ENCODE results near the gene SPON1.
A peak's percentile ranks its signal among the peaks of the same experiment; 100 is the strongest.
"Not testable (repeated sequence)": the region's sequence is repeated elsewhere in the genome, so short reads cannot be mapped to it uniquely, and the experiment has no call there.

SPON1 gene

GRCh38 chr11:13962562-13963168 lies at the start of gene SPON1:
Gene SPON1 (plus strand): TSS chr11:13962723. CDS start chr11:13962905, 182 bp downstream.
- no peak for DNase-seq (ENCODE audit: low read depth)

- no peak for DNase-seq (ENCODE audit: low read depth)
Measured at GRCh38 chr11:13917264-13917663, 45.3 kb upstream of the SPON1 start.

DNA sequence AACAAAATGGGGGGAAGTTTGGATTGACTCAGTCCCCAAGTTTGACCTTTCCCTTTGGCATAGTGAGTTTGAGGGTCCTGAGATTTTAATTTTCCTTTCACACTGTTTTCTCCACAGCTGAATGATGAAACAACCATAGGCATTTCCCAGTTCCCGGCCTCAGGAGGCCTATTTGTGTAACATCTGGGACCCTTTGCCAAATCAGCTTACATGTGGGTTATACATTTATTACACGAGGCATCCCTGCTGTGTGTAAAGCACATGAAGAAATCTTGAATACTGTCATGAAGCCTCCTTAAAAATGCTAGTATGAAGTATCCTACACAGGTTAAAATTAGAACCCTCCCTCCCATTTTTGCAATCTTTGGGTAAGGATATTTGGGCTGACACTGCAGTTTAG lies 44.6 kb upstream of the SPON1 start:
- DNase-seq (ENCODE audit: low read depth) = no peak

DNA sequence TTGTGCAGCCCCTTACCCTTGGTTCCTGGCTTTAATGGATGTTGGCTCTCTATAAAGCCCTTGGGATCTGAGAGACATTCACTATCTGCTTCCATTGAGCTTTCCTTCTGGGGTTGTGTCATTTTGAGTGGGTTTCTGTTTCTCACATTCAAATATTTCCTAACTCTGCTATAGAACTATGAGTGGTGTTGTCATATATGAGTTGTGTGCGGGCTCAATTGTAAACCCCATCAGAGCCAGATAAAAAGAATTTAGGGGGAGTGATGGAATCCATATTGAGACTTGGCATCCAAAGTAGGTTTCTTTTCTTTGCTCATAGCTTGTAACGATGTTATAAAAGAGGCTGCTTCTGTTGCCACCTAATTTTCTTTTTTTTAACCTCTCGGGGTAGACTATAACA lies 41.8 kb upstream of the SPON1 start:
- no peak for DNase-seq (ENCODE audit: low read depth)

DNA sequence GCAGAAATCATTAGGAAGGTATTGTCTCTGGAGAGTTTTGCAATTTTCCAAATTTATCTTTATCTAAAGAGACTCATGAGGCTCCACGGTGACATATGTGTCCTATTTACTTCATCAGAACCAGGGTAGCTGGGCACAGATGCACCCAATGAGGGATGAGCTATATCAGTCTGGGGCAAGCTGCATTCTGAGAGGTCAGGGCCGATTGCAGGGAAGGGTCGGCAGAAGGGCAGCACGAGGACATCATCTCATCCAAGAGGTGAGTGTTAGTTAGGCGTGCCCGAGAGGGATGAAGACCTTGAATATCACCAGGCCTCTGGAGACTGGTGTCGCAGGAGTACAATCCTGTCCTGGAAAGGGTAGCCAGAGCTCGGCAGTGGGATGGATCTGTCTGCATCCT lies 41.0 kb upstream of the SPON1 start:
- DNase-seq (ENCODE audit: low read depth) = no peak

DNA sequence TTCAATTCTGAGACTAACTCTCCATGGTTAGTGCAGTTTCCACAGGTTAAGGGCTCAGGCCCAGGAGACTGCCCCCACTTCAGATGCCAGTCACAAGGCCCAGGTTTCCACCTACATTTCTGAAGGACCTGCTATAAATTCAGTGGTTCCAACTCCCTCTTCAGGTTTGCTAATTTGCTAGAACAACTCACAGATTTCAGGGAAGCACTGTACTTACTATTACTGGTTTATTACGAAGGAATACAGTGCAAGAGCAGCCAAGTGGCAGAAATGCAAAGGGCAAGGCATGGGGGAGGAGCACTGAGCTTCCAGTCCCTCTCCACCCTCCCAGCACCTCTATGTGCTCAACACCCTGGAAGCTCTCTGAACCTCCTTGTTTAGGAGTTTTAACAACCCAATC lies 39.3 kb upstream of the SPON1 start:
- DNase-seq (ENCODE audit: low read depth) = no peak

DNA sequence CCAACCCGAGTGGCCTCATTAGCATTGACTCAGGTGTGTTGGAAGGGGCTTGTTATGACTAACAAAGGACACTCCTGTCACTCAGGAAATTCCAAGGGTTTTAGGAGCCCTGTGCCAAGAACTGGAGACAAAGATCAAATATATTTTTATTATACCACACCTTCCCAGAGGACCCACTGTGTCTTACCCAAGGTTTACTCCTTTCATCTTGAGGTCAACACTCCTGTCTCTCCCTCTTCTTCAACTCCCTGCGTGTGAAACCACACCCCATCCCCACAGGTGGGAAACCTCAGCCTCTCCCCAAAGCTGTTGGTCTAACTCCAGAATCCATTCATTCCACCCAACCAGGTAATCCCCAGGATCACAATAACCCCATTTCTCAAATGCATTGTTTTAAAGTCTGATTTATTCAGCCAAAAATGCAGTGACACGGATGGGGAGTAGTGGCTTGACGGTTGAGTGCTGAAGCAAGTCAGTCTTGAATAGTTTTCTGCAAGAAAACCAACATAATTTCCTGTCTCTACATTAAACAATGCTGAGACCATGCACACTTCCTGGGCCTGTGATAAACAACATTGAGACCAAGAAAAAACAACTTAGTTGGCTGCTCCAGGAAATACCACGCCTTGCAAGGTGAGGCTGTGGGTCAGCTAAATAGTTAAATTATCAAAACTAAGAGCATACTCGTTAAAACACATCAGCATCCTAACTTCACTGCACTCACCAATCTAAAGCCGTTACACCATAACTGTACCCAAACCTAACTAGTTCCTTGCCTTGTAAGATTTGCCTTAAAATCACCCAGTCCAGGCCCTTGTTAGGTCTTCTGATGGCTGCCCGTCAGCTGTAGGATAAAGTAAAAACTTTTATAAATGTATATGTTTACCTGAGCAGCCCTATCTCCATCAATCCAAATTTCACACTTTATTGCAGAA lies 38.5 kb upstream of the SPON1 start:
- no peak for DNase-seq (ENCODE audit: low read depth)

DNA sequence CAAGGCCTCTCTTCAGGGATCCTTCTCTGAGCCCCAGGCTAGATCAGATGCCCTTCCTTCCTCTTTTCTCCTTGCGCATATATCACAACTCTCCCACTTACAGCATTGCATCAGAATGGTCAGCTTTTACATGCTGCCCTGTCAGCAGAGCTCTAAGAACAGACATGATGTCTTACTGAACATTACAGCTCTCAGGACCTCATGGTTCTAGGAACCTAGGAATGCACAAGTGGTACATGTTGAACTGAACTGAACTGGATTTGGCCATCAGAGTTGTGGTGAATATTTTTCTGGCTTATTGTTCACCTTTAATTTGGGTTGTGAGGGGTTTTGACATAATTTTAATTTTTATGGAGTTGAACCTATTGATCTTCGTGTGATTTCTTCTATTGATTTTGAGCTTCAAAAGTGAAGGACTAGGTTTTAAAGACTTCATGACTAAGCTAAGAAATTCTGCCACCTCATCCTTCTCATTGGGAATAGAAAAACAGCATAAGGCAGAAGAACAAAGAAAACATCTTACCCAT lies 37.7 kb upstream of the SPON1 start:
- no peak for DNase-seq (ENCODE audit: low read depth)

DNA sequence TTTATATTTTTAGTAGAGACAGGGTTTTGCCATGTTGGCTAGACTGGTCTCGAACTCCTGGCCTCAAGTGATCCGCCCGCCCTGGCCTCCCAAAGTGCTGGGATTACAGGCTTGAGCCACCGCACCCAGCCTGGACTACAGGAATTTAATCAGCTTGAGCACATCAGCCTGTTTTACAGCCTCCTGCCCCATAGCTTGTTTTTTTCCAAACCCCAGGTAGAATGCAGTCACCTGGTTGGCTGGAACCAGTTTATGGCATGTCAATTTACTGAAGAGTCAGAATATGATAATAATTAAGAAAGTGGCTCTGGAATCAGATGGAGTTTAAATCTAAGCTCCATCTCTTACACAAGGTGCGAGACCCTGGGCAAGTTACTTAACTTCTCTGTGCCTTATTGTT lies 36.2 kb upstream of the SPON1 start:
- DNase-seq (ENCODE audit: low read depth) = not testable (repeated sequence)

DNA sequence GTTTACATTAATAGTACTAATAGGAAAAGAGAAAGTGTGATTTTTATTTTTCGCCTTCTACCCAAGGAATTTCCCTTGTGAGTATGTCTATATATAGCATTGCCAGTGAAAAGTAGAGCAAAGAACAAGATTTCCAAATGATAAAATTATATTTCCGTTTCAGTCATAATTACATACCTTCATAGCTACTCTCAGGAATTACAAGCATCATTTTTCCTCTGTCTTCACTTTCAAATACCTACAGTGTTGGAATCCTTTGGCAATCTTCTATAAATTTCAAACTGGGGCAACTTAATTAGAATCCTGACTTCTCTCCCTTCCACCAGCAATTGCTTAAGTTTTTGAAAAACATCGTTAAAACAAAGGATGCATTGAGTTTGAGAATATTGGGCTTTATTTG lies 35.5 kb upstream of the SPON1 start:
- DNase-seq (ENCODE audit: low read depth) = no peak

- no peak for DNase-seq (ENCODE audit: low read depth)
Measured at GRCh38 chr11:13927481-13927880, 35.0 kb upstream of the SPON1 start.

DNA sequence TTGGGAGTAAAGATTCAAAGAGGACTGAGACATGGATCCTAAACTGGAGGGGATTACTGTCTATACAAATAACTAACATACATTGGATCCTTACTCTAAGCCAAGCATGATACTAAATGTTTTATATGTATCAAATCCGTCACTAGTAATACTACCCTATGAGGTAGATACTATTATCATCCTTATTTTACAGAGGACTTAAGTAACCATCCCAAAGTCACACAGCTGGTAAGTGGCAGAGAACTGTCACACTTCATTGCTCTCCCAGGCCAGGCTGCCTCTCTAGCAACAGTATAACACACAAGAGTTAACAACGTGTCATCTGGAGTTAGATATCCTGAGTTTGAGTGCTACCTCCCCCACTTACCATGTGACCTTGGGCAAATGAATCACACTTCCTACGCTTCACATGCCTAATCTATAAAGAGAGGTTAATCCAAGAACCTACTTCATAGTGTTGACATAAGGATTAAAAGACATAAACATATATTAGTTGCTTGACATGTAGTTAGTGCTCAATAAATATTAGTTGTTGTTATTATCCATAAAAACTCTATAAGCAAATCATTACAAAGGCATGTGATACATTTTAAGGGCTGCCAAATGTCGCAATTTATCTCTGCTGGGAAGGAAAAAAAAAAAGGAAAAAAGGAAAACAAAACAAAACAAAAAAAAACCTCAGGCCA lies 33.8 kb upstream of the SPON1 start:
- peak; percentile 35 for DNase-seq (ENCODE audit: low read depth)

DNA sequence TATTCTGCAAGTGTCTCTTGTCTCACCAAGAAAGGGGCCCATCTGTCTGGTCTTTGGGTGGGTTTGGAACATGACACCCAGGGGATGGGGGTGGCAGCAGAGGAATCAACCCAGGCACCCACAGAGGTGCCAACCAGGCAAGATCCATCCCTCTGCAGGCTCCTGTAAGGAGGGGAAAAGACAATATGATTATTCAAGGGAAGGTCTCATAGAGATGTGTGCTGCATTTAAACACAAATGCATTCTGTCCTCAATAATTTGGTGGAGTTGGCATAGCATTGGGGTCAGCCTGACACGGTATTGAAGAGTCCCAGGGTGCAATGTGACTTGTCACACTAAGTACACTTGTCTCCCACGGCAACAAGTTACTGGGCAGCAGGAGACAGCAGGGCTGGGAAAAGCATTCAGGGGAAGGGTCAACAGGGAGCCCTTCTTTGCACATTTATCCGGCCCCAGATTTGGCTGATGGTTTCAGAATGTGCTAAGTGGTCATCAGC lies 33.1 kb upstream of the SPON1 start:
- no peak for DNase-seq (ENCODE audit: low read depth)

- no peak for DNase-seq (ENCODE audit: low read depth)
Measured at GRCh38 chr11:13931356-13931755, 31.2 kb upstream of the SPON1 start.

GRCh38 chr11:13937154-13937553 lies 25.4 kb upstream of the SPON1 start:
- DNase-seq (ENCODE audit: low read depth) = not testable (repeated sequence)

GRCh38 chr11:13938829-13939228 lies 23.7 kb upstream of the SPON1 start:
- not testable (repeated sequence) for DNase-seq (ENCODE audit: low read depth)

DNA sequence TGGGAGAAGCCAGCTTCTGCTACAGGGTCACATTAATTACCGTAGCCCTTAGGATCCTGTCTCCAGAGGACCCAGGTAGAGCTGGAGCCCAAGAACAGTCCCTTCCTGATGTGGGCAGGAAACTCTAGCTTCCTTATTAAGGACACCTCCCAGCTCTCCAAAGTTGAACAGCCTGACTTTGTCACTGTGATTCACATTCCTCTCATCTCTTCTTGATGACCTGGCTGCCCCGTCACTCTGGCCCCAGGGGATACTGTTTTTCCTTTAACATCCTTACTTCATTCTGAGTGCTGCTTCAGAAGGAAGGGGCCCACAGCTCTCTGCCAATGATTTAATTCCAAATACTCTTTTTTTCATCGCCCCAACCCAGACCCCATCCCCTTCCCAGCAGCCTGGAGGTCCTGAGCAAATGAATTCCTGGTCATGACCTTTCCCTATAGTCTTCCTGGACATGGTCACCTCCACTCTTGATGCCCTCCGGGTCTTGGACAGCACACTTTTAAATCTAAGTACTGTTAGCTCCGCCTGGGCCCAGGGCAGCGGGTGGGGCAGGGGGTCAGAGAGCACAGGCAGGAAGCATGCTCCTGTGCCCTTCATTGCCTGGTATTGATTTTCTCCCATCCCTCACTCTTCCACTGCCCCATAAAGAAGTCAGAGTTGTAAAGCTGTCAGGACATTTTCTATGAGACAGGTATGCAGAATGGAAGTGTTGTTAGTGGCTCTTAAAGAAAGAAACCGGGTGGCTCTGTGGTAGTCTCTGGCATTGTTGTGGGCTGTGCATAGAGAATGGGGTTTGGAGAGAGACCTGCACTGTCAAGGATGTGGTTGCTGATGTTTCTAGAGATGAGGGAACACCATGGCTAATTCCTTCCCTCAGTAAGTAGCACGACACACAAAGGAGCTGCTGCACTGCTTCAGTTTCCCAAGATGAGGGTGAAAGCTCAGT lies 22.3 kb upstream of the SPON1 start:
- no peak for DNase-seq (ENCODE audit: low read depth)

DNA sequence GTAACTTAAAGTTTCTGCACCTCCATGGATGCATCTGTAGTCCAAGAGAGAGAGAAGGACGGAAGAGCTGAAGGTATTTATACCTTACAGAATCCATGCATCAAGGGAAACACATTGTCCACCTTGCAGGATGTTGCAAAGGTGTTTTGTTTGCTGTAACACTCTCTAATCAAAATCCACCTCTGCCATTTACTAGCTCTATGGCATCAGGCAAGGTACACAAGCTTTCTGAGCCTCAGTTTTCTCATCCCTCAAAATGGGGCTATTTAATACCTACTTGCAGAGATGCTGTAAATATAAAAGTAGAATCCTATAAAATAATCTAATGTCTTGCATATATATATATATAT lies 21.6 kb upstream of the SPON1 start:
- no peak for DNase-seq (ENCODE audit: low read depth)

DNA sequence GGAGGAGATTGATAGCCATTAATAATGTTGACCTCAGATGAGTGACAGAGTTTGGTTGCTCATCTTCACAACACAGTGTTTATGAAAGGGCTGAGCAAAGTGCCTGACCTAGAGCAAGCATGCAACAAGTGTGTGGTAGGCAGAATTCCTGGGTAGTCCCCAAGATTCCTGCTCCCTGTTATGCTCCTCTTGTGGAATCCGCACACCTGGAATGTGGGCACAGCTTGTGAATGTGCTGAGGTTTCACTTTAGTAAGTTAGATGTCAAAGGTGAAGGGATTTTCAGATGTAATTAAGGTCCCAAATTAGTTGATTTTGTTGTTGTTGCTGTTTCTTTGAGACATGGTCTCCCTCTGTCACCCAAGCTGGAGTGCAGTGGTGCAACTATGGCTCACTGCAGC lies 20.7 kb upstream of the SPON1 start:
- no peak for DNase-seq (ENCODE audit: low read depth)

- no peak for DNase-seq (ENCODE audit: low read depth)
Measured at GRCh38 chr11:13942378-13942777, 20.1 kb upstream of the SPON1 start.

GRCh38 chr11:13942971-13943381 lies 19.5 kb upstream of the SPON1 start:
- DNase-seq (ENCODE audit: low read depth) = no peak

Data from fibroblast of the conjunctiva (primary cell).